HL-60 (cell line): Measurements from ENCODE around the gene CEACAM8.
A peak's percentile ranks its signal among the peaks of the same experiment; 100 is the strongest.

Source experiments
- DNase-seq, 2 experiments: peaks; one replicate each; pipeline ENCODE4 v3.0.0-alpha.2; 2010 to 2020; ENCODE audit warnings: low read depth in 1 of 2, low spot score in 1 of 2
- H3K27ac ChIP-seq: fragments of 250-450 bp; sonication (Bioruptor Pico); replicated peaks from 2 replicates; pipeline ENCODE4 v1.5.1; 2020; ENCODE audit warnings: mild to moderate bottlenecking, moderate library complexity
- H3K27me3 ChIP-seq: fragments of 250-450 bp; sonication (Bioruptor Pico); 2 replicates; pipeline ENCODE4 v1.5.1; 2021; ENCODE audit warnings: mild to moderate bottlenecking, moderate library complexity; ENCODE audit not compliant: insufficient read depth, poor library complexity, severe bottlenecking
- H3K4me3 ChIP-seq: replicated peaks from 2 replicates; pipeline ENCODE4 v1.5.1; 2011; ENCODE audit warnings: mild to moderate bottlenecking, control low read depth, low read length; ENCODE audit not compliant: insufficient read depth
- CTCF ChIP-seq: IDR thresholded peaks from one replicate; pipeline ENCODE4 v1.5.1; 2011; ENCODE audit warnings: low read length, control low read depth, inconsistent platforms; ENCODE audit not compliant: insufficient read depth
- GABPA ChIP-seq: IDR thresholded peaks from 2 replicates; pipeline ENCODE4 v1.6.1; 2012; ENCODE audit warnings: low read depth
- POLR2AphosphoS5 ChIP-seq: IDR thresholded peaks from 2 replicates; pipeline ENCODE4 v1.6.1; 2012; ENCODE audit warnings: low read depth
- REST ChIP-seq: IDR thresholded peaks from 2 replicates; pipeline ENCODE4 v1.6.1; 2012; ENCODE audit warnings: low read depth; ENCODE audit not compliant: insufficient replicate concordance
- SPI1 ChIP-seq: IDR thresholded peaks from 2 replicates; pipeline ENCODE4 v1.6.1; 2012; ENCODE audit warnings: low read depth, mild to moderate bottlenecking, borderline replicate concordance

CEACAM8 gene

GRCh38 chr19:42555801-42556200 lies 38.9 kb downstream of the CEACAM8 start:
- Histone ChIP-seq H3K27me3 (no peaks in the 10 kb centered on the region), H3K4me3 (no peak overlapping the region), H3K27ac (peak overlapping the region; percentile 53)
- DNase-seq: peak in 1 of 2 experiments; percentile 75
- TF ChIP-seq CTCF (no peak), GABPA (no peak), SPI1 (peak; percentile 82), POLR2AphosphoS5 (no peak), REST (no peak)

- peak in 1 of 2 experiments; percentile 87 for DNase-seq
- TF ChIP-seq POLR2AphosphoS5: peak; percentile 54; the same call in 1 of the 2 replicates
- no peak for TF ChIP-seq REST
- Histone ChIP-seq H3K27me3 (no peaks in the 10 kb centered on the region), H3K27ac (peak overlapping the region; percentile 53), H3K4me3 (no peak overlapping the region)
These were observed 39.4 kb downstream of the CEACAM8 start for GRCh38 chr19:42555317-42555716.

- no peaks in the 10 kb centered on the region for H3K27me3 ChIP-seq
- no peak for DNase-seq
- TF ChIP-seq GABPA (no peak), SPI1 (no peak), REST (no peak), POLR2AphosphoS5 (no peak), CTCF (no peak)
These were observed 40.6 kb downstream of the CEACAM8 start for GRCh38 chr19:42554046-42554575.

More at GRCh38 chr19:42554046-42554575, 40.6 kb downstream of the CEACAM8 start:
- Histone ChIP-seq H3K4me3 (no peak overlapping the region), H3K27ac (no peak overlapping the region)
